HG03558 (cell line): ENCODE measurements around the gene SST.

ENCODE experiments used
- ATAC-seq: cut with Tn5 transposase; IDR thresholded peaks from one replicate; pipeline ENCODE4 v1.9.1; 2021; ENCODE audit warnings: moderate number of reproducible peaks; ENCODE audit not compliant: unreplicated experiment; ENCODE audit errors: extremely low read depth

Gene SST

DNA sequence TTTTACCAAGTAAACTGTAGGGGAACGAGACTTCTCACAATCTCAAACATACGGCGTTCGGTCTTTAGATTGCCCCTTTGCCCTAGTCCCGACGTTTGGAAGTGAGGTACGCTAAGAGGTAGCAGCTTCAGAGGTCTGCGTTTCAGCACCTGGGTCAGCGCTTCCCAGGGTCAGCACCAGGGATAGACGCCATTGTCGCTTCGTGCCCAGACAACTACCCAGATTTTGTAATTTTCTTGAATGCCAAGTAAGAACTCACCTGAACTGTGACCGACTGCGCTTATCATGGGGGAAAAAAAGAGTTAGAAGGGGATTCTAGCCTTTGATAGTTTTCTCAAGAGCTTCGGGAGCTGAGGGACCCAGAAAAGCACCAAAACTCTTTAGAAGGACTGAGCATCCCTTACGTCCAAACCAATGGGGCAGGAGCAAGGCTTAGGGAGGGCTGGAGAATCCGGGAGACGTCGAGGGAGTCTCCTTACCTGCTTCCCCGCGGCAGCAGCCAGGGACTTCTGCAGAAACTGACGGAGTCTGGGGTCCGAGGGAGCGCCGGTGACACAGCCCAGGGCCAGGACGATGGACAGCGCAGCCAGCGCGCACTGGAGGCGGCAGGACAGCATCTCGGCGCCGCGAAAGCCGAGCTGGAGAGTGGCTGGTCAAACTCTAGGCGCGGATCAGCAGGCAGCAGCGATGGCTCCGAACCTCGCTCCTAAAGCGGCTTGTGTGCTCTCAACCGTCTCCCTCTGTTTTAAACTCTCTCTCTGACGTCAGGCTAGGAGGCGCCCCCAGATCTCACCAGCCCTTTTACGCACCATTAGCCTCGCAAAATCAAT lies at the start of gene SST:
Gene SST, minus strand, starts transcription at position 720 of the 830 bp plus-strand sequence. Its CDS starts 103 bp downstream, at position 617.
- no peak for ATAC-seq

DNA sequence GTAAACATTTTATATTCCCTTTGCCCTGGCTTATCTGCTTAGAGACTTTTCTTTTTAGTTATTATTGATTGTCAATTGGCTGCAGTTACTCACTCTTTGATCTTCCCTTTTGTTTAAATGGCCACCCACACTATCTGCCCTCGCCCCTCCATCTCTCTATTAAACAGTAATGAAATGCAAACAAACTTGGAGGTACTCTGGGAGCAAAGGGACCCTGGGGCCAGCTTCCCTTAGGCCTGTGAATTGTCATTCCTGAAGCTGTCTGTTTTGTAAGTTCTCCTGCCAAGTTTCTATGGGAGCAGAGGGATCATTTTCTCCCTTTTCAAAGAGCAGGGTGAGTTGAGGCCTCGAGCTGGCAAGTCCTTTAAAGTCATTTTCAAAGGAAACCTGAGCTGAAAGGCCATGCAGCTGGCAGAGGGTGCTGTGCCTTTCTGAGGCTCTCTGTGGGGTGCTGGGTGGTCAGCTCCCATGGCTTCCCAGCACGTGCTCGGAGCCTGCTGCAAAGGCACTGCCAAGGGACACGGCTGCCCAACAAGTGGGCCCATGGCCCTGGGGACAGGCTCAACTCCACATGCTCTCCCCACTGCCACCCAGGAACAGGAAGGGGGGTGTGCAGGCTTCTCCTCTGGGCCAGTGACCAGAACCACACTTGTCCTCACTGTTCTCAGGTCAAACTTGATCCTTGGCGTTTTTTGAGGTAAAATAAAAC lies 49.6 kb upstream of the SST start:
- ATAC-seq = no peak

DNA sequence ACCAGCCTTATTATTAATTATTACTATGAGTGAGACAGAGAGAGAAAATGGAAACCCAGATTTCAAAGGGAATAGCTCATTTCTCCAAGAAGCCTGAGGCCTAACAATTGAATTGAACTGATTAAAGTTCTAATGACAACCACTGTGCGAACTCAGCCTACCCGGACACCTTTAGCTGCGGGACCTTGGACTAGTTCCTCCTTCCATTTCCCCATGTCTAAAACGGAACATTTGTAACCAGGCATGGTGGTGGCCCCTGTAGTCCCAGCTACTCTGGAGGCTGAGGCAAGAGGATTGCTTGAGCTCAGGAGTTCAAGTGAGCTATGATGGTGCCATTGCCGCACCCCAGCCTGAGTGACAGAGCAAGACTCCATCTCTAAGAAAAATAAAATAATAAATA lies 48.6 kb upstream of the SST start:
- ATAC-seq = no peak

DNA sequence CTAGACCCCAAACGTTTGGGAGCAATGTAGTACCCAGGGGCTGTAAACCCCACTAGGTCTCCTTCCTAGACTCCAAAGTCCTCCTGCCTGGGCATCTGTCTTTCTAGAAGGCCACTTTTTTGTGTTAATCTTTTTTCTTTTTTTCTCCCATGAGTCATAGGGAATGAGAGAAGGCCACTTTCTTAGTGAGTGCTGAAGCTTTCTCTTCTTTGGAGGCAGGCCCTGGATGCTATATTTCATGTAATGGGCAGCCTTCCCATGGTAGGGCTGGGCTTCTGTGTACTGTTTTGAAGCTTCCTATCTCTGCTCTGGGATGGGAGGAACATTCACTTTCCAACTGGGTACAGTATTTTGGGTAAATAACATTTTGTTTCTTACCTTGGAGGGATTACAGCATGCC lies 47.4 kb upstream of the SST start:
- no peak for ATAC-seq

DNA sequence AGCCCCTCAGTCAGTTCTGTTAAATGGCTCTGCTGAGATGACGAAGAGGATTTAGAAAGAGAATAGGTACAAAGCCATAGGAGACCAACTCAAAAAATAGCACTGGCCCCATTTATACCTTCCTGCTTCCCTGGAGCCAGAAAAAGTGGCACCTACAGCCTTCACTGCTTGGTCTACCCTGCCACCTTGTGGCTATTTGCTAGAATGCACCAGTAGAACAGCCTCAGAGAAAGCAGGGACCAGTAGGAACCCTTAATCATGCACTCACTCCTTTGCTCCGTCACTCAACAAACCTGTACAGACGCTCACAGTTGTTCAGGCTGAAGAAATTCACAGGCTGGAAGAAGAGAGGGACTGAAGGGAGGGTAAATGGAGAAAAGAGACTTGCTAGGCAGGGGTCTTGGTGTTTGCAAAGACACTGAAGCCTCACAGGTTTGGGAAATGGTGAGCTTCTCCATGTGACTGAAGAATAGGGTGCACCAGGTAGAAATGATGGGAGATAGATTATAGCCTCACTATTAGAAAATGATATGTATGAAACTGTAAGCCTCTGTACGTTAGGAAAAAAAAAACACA lies 44.3 kb upstream of the SST start:
- ATAC-seq = no peak

DNA sequence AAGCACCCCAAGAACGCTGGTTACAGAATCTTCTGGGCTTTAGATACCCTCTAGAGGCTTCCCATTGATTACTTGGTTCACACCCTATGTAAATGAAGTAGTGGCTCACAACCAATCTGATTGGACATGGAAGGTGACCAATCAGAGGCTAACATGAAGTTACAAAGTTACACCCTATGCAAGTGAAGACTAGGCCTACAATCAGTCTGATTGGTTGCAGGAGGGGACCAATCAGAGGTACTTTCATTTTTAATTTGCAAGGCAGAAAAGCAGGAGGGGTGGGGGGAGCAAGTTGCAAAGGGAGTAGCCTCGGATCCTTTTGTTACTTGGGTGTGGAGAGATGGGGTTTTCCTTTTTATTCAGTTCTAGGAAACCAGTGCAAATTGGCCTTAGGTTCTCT lies 43.3 kb upstream of the SST start:
- ATAC-seq = no peak

DNA sequence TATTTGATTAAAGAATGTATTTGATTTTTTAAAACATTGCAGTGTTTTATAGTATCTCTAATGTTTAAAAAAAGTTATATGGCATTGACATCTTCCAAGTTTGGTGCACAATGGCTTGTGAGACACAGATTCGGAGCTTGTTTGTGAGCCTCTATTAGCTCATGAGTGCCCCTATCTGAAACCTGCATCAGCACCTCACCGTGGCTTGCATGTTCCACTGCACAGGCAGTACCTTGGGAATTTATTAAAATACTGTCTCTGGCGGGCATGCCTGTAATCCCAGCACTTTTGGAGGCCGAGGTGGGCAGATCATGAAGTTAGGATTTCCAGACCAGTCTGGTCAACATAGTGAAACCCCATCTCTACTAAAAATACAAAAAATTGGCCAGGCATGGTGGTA lies 39.0 kb upstream of the SST start:
- ATAC-seq = no peak

DNA sequence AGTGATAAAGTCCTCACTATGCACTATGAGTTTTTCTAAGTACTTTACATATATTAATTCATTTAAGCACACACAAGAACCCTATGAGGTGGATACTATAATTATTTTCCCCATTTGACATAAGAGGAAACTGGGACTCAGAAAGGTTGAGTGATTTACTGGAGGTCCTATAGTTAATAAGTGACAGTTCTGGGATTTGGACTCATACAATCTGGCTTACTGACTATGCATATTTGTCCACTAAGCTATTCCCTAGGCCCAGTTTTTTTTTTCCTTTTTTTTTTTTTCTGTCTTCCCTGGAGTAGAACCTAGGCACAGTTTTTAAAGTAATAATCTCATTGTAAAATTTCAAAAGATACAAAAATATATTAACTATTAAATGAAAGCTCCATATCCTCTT lies 38.5 kb upstream of the SST start:
- ATAC-seq = no peak

DNA sequence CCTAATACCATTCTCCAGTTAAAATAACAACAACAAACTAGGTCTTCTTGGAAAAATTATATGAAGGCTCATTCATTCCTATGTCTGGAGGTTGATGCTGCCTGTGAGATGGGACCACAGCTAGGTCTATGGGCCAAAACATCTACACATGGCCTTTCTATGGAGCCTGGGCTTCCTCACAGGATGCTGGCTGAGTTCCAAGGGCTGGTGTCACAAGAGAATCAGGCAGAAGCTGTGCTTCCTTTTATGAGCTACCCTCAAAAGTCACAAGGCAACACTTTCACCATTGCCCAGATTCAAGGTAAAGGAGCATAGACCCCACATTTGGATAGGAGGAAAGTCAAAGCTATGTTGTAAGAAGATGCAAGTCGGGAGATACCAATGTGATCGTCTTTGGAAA lies 36.8 kb upstream of the SST start:
- ATAC-seq = no peak

DNA sequence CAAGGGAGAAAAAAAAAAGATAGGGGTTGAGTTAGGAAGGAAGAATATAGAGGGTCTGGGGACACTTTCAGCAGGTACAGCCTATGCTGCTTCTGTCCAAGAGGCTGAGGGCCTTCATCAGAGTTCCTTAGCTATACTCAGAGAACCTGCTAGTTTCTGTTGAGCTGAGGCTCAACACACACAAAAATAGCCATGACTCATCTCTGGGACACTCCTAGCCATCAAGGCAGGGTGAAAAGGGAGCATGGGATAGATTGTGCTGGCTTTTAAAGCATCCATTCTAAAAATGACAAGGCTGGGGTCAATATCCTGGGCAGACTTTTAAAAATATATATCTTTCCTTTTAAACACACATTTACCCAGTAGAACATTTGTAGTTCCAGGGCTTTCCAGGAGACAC lies 35.0 kb upstream of the SST start:
- no peak for ATAC-seq

DNA sequence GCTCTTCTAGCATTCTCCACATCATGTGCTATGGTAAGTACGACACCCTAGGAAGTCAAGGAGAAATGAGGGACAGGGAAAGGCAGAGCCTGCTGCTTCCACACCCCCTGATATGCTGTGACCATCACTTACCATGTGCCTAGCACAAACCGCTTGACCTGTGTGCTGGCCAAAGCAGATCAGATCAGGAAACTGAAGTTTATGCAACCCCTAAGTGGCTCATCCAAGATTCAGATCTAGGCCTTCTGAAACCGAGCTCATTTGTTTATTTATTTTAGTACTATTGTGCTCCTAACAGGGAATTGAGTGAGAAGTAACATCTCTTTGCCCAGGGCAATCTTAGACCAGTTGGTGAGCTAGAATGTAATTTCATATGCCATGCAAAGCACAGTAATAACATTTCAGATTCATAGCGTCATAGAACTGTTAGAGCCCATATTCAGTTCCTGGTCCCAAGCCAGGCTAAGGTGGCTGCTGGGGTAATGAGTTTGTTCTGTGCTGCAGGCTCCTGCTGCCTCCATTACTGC lies 32.4 kb upstream of the SST start, which contains the start of gene RTP2:
Gene RTP2, minus strand, starts transcription at position 51 of the 527 bp plus-strand sequence. CDS start 429 bp downstream, outside the sequence.
- no peak for ATAC-seq

DNA sequence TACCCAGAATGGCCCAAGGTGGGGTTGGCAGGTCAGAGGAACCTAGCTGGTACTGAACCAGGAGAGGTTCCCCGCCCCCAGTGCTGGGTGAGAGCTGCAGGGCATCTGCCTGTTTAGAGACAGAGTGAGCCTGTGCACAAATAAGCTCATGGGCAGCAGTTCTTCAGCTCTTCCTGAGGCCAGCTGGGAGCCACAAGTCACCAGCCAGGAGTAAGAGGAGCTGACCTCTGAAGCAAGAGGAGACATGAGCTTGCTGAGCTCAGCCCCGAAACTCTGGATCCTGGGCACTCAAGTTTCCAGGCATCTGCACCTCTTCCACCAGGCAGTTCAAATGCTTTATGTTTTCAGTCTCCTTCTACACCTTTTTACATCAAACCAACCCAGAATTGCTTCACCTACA lies 30.1 kb upstream of the SST start:
- ATAC-seq = no peak

DNA sequence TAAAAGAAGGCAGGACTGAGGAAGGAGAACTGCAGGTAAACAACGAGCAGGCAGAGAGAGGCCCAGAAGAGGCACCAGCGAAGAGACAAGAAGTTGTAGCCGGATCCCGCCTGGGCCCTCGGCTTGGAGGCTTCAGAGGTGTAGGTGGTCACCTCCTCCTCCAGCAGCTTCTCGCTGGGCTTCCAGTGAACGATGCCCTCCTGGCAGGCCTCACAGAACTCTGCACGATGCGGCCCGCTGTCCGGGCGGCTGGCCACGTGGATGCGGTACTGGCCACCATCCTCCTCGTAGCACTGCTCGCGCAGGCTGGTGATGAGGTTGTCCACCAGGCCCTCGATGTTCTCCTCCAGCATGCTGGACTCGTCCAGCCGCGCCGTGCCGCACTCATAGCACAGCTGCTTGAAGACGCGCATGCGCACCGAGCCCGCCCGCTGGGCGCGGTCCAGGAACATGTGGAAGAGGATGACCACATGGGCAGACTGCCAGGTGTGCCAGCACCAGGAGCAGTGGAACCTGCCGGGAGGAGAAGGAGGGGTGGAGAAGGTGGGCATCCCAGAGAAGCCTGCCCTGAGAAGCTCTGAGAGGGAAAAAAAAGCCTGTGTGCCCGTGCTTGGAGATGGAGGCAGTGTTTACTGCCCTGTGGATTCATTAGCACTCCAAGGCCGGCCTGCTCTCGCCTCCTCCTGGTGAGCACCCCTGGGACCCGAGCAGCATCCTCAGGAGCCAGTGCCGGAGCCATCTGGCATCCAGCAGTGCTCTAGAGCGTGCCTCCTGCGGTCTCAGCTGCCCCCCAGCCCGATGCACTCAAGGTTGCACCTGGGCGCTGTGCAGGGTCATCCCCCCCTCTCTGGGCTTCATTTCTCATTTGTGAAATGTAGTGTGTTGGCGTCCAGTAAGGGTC lies 28.6 kb upstream of the SST start:
- ATAC-seq = no peak

DNA sequence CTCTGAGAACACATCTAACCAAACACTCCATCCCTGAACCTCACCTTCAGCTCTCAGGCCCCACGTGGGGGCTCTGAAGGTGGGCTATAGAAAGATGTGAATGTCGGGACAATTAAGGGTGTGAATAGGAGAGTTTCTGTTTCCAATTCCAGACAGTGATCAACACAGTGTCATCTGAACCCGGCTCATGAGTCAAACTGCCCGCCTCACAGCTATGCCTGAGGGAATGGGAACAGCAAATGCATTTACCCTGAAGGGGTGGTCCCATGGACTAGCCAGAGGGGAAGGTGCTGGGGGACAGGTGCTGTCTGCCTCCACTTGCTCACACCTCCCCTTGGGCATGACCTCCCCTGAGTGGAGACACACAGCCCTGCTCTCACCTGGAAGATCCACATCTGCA lies 25.8 kb upstream of the SST start:
- no peak for ATAC-seq

DNA sequence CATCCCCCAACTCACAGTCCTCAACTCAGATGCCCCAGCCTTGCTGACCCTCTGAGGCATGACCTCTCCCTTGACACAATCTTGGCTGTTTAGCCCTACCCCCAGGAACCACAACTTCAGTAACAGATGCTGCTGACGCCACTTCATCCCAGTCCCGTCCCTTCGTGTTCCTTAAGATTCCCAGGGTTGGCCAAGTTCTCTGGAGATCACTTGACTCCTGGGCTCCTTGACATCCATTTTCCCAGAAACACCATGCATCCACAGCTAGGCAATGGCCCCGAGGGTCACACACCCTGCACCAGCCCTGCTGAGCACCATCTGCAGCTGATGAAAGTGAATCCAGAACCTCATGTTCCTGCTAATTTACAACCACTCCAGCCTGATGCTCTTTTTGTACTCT lies 25.3 kb upstream of the SST start:
- no peak for ATAC-seq

DNA sequence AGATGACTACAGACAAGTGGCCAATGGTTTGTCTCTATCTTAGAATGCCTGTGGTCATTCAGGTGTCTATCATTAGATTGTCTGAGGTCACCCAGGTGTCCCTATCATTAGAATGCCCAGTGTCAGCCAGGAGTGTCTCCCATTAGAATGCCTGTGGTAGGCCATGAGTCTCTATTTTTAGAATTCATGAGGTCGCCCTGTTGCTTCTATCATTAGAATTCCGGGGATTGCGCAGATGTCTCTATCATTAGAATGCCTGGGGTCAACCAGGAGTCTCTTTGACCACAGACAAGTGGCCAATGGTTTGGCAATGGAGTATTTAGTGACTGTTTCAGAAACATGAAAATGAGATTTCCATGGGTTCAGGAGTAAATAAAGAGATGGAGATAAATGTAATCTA lies 24.6 kb upstream of the SST start:
- no peak for ATAC-seq

DNA sequence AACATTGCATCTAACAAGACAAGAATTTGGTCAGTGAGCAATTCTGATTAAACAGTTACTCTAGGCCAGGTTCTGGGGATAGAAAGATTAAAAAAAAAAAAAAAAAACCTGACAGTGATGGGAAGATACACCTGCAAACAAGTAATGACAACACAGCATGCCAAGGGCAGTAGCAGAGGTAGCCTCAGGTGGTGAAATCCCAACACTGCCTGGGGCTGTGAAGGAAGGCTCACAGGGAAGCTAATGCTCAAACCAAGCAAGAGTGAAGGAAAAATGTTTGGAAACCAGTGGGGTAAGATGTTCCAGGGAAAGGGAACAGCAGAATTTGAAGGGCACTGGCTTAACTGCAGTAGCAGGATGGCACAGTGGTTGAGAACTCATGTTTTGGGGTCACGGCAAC lies 23.2 kb upstream of the SST start:
- no peak for ATAC-seq

DNA sequence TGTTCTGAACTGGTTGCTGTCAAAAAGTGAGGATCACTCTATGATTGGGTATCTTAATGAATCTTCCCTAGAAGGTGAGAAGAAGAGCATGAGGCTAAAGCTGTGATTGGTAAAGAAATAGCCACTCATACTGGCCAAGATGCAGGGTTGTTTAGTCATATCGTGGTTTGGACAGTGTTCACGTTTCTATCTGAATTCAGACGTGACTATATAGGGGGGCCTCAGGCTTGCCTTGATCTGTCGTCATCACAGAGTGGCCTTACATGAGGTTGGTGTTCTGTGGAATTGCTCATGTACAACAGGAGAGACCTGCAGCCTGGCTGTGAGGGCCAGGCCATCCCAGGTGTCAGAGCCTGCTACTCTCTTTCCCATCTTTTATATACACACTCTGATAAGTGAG lies 19.8 kb upstream of the SST start:
- no peak for ATAC-seq

DNA sequence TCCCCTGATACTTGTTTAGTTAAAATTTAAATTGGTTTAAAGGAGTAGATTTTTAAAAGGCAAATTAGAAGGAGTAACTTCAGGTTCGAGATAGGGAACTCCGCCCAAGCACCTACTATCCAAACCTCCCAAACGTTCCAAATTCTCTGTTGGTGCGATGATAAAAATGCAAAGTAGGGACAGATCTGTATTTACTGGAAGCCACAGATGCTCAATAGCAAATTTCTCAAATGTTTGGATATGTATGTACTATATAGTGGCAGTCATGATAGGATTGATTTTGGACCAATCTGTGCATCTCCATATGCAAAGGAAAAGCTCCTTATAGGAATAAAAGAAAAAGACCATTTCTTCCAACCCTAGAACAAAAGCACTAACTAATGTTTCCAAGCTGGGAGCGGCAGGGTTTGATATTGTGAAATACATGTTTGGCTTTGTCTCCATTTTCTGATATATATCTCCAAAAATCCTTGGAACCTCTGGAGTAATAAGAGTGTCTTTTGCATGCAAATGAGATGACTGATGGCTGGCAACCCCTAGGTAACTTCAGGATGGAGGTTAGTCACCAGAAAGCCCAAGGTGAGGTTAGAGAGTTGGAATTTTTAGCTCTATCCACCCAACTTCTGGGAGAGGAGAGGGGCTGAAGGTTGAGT lies 16.6 kb upstream of the SST start:
- ATAC-seq = no peak

DNA sequence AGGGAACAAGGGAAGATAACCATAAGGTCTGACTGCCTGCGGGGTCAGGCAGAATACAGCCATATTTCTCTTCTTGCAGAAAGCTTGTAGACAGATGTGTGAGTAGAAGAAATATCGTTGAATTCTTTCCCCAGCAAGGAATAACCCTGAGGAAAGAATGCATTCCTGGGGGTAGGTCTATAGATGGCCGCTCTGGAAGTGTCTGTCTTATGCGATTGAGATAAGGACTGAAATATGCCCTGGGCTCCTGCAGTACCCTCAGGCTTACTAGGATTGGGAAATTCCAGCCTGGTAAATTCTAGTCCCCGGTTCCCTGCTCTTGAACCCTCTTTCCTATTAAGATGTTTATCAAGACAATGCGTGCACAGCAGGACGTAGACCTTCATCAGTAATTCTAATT lies 15.8 kb upstream of the SST start:
- ATAC-seq = no peak
